ENCODE measurements around the gene TBC1D22A.
A peak's percentile ranks its signal among the peaks of the same experiment; 100 is the strongest.

DNA sequence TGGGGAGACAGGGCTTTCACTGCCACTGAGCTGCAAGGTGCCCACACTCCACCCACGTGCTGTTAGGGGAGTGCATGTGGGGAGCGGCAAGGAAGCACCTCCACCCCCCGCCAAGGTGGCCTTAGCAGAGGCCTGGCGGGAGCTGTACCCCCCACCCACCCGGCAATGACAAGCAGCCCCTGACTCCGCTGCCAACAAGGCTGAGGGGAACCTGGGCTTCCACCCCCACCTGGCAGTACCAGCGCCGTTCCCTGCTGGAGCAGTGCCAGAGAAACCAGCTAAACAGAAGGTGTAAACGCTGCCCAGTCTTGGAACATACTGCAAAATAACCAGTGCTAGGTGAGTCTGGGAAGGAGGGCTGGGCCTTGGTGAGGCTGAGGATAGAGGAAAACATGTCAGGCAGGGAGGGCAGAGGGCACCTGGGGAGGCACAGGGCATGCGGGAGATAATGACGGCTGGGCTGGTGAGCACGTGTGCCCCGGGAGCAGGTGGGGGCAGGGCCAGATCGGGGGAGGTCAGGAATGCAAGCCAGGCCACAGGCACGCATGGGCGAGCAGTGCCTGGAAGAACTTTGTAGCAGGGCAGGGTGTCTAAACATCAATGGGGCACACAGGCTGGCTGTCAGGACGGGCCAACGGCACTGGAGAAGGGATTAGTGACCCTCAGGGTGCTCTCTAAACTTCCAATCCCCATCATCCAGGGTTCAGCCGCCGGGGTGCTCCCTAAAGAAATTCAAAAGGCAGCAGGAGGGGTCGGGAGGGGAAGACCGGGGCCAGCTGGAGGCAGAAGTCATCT, 31.0 kb upstream of the TBC1D22A start:
- TF ChIP-seq, protein P1, sequence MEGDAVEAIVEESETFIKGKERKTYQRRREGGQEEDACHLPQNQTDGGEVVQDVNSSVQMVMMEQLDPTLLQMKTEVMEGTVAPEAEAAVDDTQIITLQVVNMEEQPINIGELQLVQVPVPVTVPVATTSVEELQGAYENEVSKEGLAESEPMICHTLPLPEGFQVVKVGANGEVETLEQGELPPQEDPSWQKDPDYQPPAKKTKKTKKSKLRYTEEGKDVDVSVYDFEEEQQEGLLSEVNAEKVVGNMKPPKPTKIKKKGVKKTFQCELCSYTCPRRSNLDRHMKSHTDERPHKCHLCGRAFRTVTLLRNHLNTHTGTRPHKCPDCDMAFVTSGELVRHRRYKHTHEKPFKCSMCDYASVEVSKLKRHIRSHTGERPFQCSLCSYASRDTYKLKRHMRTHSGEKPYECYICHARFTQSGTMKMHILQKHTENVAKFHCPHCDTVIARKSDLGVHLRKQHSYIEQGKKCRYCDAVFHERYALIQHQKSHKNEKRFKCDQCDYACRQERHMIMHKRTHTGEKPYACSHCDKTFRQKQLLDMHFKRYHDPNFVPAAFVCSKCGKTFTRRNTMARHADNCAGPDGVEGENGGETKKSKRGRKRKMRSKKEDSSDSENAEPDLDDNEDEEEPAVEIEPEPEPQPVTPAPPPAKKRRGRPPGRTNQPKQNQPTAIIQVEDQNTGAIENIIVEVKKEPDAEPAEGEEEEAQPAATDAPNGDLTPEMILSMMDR (IDR thresholded peaks at IDR 0.05): no peak
- TF ChIP-seq POLR2AphosphoS5 (IDR thresholded peaks at IDR 0.05; ENCODE audit: low read depth, low read length) (no peak), FOXJ3 (CRISPR knock-in tag; IDR thresholded peaks at IDR 0.05) (peak; percentile 25; the same call in 1 of the 2 replicates), EP300 (IDR thresholded peaks at IDR 0.05; ENCODE audit: borderline replicate concordance in 1 of 2, low read depth in 1 of 2, low read length in 1 of 2) (0 out of 4 replicates have a peak, but pooled peaks of 1 of the 2 experiments have one; percentile 26), TAF1 (IDR thresholded peaks at IDR 0.05; ENCODE audit: borderline replicate concordance, low read depth, low read length) (no peak), RFX5 (IDR thresholded peaks at IDR 0.05; ENCODE audit: low read length) (no peak), NFIC (IDR thresholded peaks at IDR 0.05; ENCODE audit: borderline replicate concordance) (no peak)
